T-helper 2 cell treated with Interferon-gamma antibody and Interleukin-4, amounts not matched to agents 100 ng/mL and 5 ng/mL, for 36 hours (primary cell): Measurements from ENCODE around the gene GJB4. TPM values are rescaled to one million over a fixed set of nuclear protein-coding genes. Genes with fewer than 3 reads are reported as not detected.

Source experiments
- intact Hi-C: fragments of 100-400 bp; cut with micrococcal nuclease; formaldehyde crosslinking; loops from one replicate; pipeline ENCODE4 v1.15.1; 2023
- total RNA-seq: library from RNA; stranded (reverse); gene quantifications from 2 replicates; pipeline ENCODE4 v1.2.3, GENCODE V29; 2022

Gene GJB4
- total RNA-seq, 1 donor from 2014 or later, result not detected

DNA sequence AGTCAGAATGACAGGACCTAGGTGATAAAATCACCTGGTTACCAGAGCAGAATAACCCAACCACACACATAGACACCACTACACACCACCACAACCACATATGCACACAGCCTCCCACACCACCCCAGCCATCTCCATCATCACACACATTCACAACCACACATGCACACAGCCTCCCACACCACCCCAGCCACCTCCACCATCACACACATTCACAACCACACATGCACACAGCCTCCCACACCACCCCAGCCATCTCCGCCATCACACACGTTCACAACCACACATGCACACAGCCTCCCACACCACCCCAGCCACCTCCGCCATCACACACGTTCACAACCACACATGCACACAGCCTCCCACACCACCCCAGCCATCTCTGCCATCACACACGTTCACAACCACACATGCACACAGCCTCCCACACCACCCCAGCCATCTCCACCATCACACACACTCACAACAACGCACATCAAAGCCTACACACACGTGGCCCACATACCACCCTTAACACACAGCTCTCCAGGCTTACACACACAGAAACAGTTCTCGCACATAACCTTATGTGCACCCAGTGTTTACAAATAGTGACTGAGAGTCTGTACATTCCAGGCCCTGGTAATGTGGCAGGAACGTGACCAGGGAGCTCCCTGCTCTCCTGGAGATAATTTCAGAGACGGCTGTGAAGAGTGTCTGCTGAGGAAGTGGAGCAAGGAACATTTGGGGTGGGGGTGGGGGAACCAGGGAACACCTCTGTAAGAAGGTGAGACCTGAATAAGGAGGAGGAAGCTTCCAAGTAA lies 18.2 kb downstream of the GJB4 start:
- intact Hi-C loops, result no loop called here

DNA sequence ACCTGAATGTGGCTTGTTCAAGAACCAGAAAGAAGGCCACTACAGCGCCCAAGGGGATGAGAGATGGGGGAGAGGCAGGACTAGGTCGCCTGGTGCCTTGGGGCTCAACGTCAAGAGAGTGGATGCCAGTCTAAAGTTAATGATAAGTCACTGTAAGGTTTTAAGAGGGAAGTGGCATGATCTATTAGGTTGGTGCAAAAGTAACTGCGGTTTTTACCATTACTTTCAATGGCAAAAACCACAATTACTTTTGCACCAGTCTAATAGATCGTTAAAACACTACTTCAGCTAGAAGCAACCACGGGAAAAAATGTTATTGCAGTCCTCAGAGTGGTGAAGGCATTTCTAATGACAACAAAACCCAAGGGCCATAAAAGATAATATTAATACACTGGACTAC lies 18.8 kb downstream of the GJB4 start:
- intact Hi-C loops, result no loop called here

DNA sequence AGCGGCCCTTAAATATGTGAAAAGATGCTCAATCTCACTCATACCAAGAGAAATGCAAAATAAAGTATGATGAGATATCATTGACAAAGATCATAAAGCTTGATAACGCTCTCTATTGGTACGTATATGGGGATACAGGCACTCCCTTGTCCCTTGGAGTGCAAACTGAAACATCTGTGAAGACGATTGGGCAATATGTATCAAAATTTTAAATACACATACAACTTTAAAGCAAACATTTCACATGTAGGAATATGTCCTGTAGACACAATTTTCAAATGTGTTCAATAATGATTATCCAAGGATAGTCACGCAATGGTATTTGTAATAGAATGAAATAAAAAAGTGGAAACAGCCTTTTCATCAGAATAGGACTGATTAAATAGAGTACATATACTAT lies 19.5 kb downstream of the GJB4 start:
- intact Hi-C loops, result no loop called here

DNA sequence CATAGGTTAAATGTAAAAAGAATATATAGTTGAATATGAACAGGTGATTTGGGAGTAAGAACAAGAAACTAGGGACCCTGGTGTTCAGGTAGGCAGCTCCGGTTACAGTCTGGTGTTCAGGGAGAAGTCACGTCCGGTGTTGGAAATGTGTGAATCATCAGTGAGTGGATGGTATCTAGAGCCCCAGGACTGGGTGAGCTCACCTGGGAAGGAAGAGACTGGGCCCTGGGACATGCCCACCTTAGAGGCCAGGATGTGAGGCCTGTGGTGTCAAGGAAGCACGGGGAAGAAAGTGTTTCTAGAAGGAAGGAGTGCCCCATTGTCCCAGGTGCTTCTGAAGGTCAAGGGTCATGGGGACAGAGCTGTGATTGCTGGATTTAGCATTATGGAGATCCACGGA lies 20.0 kb downstream of the GJB4 start:
- intact Hi-C loops, result no loop called here

DNA sequence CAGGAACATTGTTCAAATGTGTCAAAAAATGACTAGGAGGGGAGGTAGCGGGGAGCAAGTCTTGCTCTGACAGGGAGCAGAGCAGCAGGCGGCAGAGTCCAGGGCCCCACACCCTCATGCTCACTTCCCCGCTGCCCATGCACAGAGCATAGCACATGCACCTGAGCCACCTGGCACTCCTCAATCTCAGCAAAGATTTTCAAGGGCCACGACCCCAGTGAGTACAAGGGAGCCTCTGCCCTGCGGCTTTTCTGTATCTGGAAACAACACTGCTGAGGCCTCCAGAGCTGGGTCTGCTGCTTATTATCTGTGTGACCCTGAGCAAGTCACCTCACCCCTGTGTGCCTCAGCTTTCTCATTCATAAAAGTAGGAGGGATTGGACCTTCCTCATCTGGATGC lies 20.4 kb downstream of the GJB4 start:
- intact Hi-C loops, result no loop called here

DNA sequence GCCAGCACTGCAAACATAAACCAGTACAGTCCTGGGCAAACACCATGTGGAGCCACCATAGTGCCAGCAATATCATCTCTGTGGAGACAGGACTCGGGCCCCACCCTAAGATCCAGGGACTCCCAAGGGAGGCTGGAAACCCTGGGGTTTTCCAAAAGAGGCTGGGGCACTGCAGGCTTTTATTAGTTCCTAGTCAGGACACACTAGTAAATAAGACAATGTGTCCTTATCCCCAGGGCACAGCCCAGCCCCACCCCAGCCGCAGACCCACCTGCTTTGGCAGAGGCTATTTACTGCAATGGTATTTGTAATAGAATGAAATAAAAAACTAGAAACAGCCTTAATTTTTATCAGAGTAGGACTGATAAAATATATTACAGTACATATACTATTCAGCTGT lies 21.0 kb downstream of the GJB4 start:
- intact Hi-C loops, result no loop called here

DNA sequence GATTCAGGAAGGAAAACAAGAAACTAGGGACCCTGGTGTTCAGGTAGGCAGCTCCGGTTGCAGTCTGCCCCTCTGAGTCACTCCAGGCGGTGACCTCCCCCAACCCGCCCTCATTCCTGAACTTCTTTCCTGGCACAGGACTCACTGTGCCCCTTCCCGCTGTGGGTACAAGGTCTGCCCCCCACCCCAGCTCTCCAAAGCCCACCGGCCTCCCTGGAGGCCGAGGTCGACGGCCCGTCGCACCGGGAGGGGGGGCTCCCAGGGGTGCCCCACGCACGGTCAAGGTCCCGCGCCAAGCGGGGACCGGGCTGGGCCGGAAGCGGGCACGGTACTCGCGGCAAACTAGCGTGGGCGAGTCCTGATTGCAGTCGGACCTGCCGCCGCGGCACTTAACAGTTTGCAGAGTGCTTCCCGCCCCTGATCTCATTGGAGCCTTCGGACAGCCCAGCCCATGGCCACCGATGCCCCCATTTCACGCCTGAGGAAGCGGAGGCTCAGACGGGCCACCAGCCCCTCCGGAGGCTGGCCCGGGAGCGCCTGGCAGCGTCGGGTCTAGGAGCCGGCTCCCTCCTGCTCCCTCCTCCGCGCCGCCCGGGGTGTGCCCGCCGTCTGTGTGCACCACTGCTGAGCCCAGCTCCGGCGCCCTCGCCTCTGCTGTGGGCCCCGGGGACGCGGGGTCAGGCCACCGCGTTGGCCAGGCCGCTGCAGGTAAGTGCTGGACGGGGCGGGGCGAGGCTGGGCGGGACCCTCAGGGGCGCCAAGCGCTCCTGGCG lies 21.7 kb downstream of the GJB4 start, which contains the start of gene GJB3:
Gene GJB3 (plus strand): TSS at position 144 of the 773 bp plus-strand sequence. CDS start 3,549 bp downstream, outside the sequence.
- intact Hi-C loops, result no loop called here

DNA sequence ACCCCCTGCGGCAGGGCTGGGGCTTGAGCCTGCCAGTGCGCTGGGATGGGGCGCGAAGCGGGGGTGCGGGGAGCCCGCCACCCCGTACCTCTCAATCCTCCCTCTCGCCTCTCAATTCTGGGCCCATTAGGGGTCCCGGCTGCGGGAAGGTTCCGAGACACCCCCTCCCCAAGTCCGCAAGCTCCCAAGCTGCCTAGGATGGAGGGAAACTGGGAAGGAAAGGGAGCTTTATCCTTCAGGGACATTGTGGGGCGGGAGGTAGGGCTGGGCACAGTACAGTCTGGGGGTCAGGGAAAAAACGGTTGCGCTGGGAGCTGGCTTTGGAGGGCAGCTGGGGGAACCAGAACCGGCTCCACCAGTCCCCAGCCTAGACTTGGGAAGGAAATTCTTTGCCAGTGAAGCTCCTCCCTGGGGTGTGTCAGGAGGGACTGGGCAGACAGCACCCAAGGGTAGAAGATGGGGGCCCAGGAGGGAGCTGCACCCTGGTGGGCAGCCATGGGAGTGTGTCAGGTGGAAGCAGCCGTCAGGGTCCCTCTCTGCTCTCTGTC lies 22.4 kb downstream of the GJB4 start:
- intact Hi-C loops, result no loop called here

DNA sequence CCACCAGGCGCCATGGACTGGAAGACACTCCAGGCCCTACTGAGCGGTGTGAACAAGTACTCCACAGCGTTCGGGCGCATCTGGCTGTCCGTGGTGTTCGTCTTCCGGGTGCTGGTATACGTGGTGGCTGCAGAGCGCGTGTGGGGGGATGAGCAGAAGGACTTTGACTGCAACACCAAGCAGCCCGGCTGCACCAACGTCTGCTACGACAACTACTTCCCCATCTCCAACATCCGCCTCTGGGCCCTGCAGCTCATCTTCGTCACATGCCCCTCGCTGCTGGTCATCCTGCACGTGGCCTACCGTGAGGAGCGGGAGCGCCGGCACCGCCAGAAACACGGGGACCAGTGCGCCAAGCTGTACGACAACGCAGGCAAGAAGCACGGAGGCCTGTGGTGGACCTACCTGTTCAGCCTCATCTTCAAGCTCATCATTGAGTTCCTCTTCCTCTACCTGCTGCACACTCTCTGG lies 25.2 kb downstream of the GJB4 start:
- intact Hi-C loops, result no loop called here

DNA sequence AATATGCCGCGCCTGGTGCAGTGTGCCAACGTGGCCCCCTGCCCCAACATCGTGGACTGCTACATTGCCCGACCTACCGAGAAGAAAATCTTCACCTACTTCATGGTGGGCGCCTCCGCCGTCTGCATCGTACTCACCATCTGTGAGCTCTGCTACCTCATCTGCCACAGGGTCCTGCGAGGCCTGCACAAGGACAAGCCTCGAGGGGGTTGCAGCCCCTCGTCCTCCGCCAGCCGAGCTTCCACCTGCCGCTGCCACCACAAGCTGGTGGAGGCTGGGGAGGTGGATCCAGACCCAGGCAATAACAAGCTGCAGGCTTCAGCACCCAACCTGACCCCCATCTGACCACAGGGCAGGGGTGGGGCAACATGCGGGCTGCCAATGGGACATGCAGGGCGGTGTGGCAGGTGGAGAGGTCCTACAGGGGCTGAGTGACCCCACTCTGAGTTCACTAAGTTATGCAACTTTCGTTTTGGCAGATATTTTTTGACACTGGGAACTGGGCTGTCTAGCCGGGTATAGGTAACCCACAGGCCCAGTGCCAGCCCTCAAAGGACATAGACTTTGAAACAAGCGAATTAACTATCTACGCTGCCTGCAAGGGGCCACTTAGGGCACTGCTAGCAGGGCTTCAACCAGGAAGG lies 25.8 kb downstream of the GJB4 start:
- intact Hi-C loops, result no loop called here

DNA sequence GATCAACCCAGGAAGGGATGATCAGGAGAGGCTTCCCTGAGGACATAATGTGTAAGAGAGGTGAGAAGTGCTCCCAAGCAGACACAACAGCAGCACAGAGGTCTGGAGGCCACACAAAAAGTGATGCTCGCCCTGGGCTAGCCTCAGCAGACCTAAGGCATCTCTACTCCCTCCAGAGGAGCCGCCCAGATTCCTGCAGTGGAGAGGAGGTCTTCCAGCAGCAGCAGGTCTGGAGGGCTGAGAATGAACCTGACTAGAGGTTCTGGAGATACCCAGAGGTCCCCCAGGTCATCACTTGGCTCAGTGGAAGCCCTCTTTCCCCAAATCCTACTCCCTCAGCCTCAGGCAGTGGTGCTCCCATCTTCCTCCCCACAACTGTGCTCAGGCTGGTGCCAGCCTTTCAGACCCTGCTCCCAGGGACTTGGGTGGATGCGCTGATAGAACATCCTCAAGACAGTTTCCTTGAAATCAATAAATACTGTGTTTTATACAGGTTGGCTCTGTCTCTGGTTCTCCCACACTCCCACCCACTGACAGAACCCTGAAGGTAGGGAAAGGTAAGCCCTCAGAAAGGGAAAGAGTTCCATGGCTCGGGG lies 26.4 kb downstream of the GJB4 start:
- intact Hi-C loops, result loop anchor here (1.0 kb wide), 1 partner anchor 66 kb away; no protein-coding TSS in a partner anchor

DNA sequence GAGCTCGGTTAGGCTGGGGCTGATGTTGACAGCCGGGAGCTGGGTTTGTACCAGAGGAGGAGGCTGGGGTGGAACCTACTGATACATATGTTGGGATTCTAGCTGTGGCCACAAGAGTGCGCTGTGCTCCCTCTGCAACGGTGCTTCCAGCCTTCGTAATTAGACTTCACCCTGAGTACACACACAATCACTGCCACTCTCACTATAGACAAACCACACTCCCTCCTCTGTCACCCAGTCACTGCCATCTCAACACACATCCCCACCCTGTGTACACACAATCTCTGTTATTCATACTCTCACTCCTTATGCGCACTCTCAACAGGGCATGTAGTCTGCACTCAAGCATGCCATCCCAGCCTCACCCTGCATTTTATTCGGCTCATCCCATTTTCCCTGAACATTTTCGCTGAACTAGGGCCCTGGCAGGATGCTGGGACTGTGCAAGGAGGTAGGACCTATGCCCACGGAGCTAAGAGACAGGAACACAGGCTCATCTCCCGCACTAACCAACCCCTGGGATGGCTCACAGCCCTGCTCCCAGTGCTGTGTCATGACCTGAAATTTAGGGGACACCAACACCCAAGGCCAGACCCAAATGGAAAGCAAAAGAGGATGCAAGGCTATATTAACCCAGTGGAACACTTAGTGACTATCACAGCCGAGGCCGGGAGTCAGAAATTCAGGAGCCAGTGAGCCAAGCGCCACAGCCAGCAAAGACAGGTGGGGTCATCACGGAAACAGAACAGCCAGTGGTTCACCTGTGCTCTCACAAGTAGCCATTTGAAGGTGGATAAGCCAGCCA lies 27.2 kb downstream of the GJB4 start:
- intact Hi-C loops, result loop anchor here (1.0 kb wide), 1 partner anchor 66 kb away; no protein-coding TSS in a partner anchor

DNA sequence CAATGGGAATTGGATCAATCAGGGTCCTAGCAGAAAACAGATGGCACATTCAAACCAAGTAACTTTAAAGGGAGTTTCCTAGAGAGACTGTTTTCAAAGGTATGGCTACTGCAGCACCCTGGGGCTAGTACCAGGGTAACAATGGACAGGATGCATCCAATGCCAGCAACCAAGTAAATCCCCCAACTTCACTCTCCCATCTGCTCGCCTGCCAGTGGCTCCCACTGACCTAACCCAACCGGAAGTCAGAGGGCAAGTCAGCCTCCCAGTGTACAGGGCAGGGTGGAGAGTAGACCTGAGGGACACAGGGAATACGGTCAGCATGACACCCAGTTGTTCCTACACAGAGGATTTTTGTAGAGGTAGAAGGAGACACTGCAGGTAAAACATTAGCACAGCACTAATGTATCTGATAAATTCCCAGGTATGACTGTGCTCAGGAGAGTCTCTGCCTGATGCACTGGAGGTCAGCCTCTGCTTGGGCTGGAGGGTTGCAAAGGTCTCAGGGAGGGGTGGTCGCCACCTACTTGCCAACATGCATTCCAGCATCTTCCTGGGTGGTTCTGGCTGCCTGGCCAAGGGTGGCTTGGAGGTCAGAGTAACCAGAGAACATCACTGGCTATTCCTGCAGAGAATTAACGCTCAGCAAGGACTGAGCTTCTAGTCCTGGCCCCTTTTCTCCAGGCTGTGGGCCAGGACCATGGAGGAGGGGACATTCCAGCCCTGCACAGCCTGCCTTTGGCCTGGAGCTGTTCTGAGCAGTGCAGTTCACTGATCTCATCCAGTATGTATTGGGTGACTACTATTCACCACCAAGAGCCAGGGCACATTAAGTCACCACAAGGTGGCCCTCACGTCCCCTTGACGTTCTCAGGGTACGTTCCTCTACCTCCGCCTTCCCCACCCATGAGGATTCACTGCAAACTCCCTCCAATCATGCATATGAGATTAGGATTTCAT lies 28.2 kb downstream of the GJB4 start:
- intact Hi-C loops, result no loop called here

DNA sequence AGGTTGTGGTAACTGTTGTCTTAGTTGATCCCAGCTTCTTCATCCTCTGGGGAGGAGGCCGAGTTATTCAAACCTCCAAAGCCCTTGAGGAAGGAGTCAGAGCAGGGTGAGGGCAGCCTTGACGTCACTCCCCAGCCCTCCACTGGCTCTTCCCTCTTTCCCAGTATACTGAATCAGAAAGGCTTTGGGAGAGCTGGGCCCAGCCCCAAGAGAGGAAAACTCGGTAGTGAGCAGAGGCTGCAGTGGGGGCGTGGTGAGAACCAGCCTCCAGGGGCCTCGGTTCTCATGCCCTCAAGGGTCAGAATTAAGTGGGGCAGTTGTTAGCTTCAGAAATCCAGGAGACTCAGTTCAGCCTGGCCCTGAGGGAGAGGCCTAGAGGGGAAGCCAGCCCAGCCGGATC lies 31.4 kb downstream of the GJB4 start:
- intact Hi-C loops, result no loop called here

DNA sequence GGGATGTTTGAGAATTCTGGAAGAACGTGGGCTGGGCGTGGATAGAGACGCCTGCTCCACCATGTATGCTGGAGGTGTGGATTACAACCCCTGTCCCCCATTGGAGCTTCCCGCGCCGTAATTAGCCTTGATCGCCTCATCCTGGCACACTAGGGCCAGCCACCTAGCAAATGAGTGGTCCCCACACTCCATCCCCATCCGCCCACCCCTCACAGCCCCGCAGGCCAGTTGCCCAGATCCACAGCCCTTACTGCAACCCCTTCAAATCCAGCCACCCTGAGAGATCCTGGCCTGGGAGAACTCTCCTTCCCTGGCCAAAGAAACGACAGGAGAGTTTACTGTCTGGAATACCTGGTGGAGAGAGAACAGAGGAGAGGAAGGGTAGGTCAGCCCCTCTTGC lies 32.9 kb downstream of the GJB4 start:
- intact Hi-C loops, result no loop called here

DNA sequence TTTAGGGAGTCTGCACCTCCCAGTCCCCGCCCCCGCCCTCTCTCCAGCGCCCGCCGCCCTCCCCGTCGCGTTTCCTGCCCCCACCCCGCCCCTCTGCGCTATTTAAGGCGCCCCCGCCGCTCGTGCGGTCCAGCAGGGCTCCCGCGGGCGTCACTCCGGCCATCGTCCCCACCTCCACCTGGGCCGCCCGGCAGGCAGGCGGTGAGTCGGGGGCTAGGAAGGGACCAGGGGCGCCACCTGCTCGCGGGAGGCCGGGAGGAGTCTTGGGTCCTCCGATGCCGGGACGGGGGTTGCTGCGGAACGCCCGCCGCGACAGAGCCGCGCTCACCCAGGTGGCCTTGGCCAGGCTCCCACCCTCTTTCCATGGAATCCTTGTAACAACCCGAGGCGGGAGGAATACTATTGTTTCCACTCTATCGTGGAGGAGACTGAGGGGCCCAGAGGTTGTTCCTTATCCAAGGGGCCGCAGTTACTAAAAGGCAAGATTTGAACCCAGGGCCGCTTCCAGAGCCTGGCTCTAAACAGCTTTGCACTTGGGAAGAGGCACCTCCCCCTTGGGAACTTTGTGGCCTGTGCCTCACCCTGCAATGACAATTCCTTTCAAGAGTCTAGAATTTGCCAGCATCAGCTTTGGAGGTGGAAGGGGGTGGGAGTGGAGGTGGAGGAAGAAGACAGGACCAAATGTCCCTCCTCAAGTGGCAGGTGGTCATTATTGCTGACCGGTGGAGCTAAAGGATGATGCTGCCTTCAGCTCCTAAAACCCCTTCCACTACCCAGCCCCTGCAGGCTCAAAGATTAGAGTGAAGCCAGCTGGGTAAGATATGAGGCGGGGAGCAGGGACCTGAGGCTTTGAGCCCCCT lies 33.6 kb downstream of the GJB4 start, which contains the start of gene GJA4:
Gene GJA4 (plus strand): TSS at position 132 of the 860 bp plus-strand sequence. CDS start 1,215 bp downstream, outside the sequence.
- intact Hi-C loops, result no loop called here

DNA sequence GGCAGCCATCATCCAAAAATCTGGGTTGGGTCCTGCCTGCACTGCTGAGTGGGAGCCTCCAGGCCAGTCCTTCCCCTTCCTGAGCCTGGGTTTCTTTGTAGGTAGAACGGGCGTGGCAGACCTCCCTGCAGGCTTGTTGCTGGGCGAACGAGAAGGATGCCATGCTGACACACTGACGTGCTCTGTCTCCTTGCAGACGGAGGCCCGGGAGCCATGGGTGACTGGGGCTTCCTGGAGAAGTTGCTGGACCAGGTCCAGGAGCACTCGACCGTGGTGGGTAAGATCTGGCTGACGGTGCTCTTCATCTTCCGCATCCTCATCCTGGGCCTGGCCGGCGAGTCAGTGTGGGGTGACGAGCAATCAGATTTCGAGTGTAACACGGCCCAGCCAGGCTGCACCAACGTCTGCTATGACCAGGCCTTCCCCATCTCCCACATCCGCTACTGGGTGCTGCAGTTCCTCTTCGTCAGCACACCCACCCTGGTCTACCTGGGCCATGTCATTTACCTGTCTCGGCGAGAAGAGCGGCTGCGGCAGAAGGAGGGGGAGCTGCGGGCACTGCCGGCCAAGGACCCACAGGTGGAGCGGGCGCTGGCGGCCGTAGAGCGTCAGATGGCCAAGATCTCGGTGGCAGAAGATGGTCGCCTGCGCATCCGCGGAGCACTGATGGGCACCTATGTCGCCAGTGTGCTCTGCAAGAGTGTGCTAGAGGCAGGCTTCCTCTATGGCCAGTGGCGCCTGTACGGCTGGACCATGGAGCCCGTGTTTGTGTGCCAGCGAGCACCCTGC lies 34.7 kb downstream of the GJB4 start:
- intact Hi-C loops, result no loop called here
